Endothelial cell of umbilical vein (primary cell): Measurements from ENCODE around the gene CD83. TPM values are rescaled to one million over a fixed set of nuclear protein-coding genes. Genes with fewer than 3 reads are reported as not detected.

Source experiments
- BruUV-seq: library from RNA; stranded (reverse); fragments of 400-500 nt; replicated peaks from 2 replicates; lab custom pipeline; 2021; lab: Mats Ljungman, UMichigan
- CTCF ChIA-PET: fragments of 300-600, 350-600 bp; sonication (Branson Sonifier 250); formaldehyde crosslinking; loops from one replicate; lab custom pipeline; 2021; ENCODE audit warnings: antibody characterized with exemption, inconsistent platforms; lab: Charles Lee
- POLR2A ChIA-PET: fragments of 300-600, 350-600 bp; sonication (Branson Sonifier 250); formaldehyde crosslinking; loops from one replicate; lab custom pipeline; 2021; ENCODE audit warnings: antibody characterized with exemption, inconsistent platforms; lab: Charles Lee
- DNase-seq: peaks from one replicate; pipeline ENCODE4 v3.0.0-alpha.2; 2011; ENCODE audit warnings: low read depth, low spot score
- FAIRE-seq: peaks from 2 replicates; lab custom pipeline; 2011; peaks lifted over from hg19 to GRCh38; lab: Jason Lieb, UNC
- H2AFZ ChIP-seq: 2 replicates; pipeline ENCODE4 v1.6.0; 2012; ENCODE audit warnings: low read depth, low read length, control low read depth, inconsistent platforms
- H3K27ac ChIP-seq: 2 replicates; pipeline ENCODE4 v1.5.1; 2011; ENCODE audit warnings: low read depth, mild to moderate bottlenecking, control low read depth, low read length, moderate library complexity; ENCODE audit not compliant: insufficient read depth
- H3K27me3 ChIP-seq, 2 experiments: 2 replicates each; pipeline versions ENCODE4 v1.6.0 to v1.6.1; 2011; ENCODE audit warnings: low read length in 2 of 2, mixed read lengths in 1 of 2; ENCODE audit not compliant: control insufficient read depth in 2 of 2, insufficient read depth in 2 of 2
- H3K36me3 ChIP-seq, 2 experiments: 2 replicates in 1 of 2; 3 replicates in 1 of 2; pipeline ENCODE4 v1.5.1; 2011; ENCODE audit warnings: low read length in 2 of 2, mild to moderate bottlenecking in 1 of 2, moderate library complexity in 1 of 2; ENCODE audit not compliant: control insufficient read depth in 2 of 2, insufficient read depth in 2 of 2; ENCODE audit errors: extremely low read depth in 1 of 2
- H3K4me1 ChIP-seq: 3 replicates; pipeline ENCODE4 v1.5.1; 2011; ENCODE audit warnings: mild to moderate bottlenecking, low read length; ENCODE audit not compliant: control insufficient read depth, insufficient read depth; ENCODE audit errors: extremely low read depth
- H3K4me2 ChIP-seq: 2 replicates; pipeline ENCODE4 v1.6.1; 2011; ENCODE audit warnings: low read length, control low read depth, mixed read lengths; ENCODE audit not compliant: insufficient read depth
- H3K4me3 ChIP-seq, 3 experiments: fragments of 200-600 bp in 1 of 3; sonication (generic), shearing (Covaris generic) in 1 of 3; replicated peaks in 1 of 3; 2 replicates each; pipeline ENCODE4 v1.5.1; 2011 to 2016; ENCODE audit warnings: control low read depth in 3 of 3, low read length in 3 of 3, mild to moderate bottlenecking in 2 of 3, inconsistent platforms in 1 of 3, low read depth in 1 of 3, moderate library complexity in 1 of 3; ENCODE audit not compliant: insufficient read depth in 1 of 3
- H3K79me2 ChIP-seq: 2 replicates; pipeline ENCODE4 v1.6.0; 2012; ENCODE audit warnings: low read length, inconsistent platforms; ENCODE audit not compliant: control insufficient read depth, insufficient read depth
- H3K9ac ChIP-seq: replicated peaks from 2 replicates; pipeline ENCODE3; 2011; ENCODE audit warnings: low read length, control low read depth; ENCODE audit not compliant: insufficient read depth; ENCODE audit errors: extremely low read depth
- H3K9me1 ChIP-seq: replicated peaks from 3 replicates; pipeline ENCODE4 v1.6.0; 2011; ENCODE audit warnings: mild to moderate bottlenecking, low read length; ENCODE audit not compliant: control insufficient read depth, insufficient read depth; ENCODE audit errors: extremely low read depth
- H3K9me3 ChIP-seq: replicated peaks from 2 replicates; pipeline ENCODE4 v1.5.1; 2012; ENCODE audit warnings: low read length, inconsistent platforms; ENCODE audit not compliant: control insufficient read depth, insufficient read depth
- H4K20me1 ChIP-seq: replicated peaks from 2 replicates; pipeline ENCODE3; 2011; ENCODE audit warnings: mild to moderate bottlenecking, low read length; ENCODE audit not compliant: control insufficient read depth, insufficient read depth; ENCODE audit errors: extremely low read depth
- CTCF ChIP-seq, 2 donors: IDR thresholded peaks; 1 replicate in 1 of 2; 2 replicates in 1 of 2; pipeline ENCODE4 v1.5.1; 2011; ENCODE audit warnings: low read length in 2 of 2, mild to moderate bottlenecking in 2 of 2, moderate library complexity in 2 of 2, control low read depth in 1 of 2, inconsistent platforms in 1 of 2, low read depth in 1 of 2; ENCODE audit not compliant: insufficient read depth in 1 of 2; ENCODE audit errors: extremely low read depth in 1 of 2
- EZH2 ChIP-seq: IDR thresholded peaks from 2 replicates; pipeline ENCODE4 v1.6.1; 2012; ENCODE audit warnings: borderline replicate concordance, low read depth, mild to moderate bottlenecking, moderate library complexity, low read length, inconsistent platforms; ENCODE audit not compliant: severe bottlenecking
- FOS ChIP-seq: IDR thresholded peaks from 2 replicates; pipeline ENCODE4 v1.6.1; 2011; ENCODE audit warnings: mild to moderate bottlenecking, low read length, moderate library complexity, borderline replicate concordance; ENCODE audit not compliant: insufficient read depth
- GATA2 ChIP-seq: IDR thresholded peaks from 2 replicates; pipeline ENCODE4 v1.7.0; 2011; ENCODE audit warnings: low read depth, mild to moderate bottlenecking, moderate library complexity, mixed read lengths, low read length; ENCODE audit not compliant: insufficient read length, insufficient read depth
- JUN ChIP-seq: IDR thresholded peaks from 2 replicates; pipeline ENCODE4 v1.6.1; 2011; ENCODE audit warnings: borderline replicate concordance, low read depth; ENCODE audit not compliant: insufficient read length, insufficient read depth
- MAX ChIP-seq: IDR thresholded peaks from 2 replicates; pipeline ENCODE4 v1.6.1; 2011; ENCODE audit not compliant: insufficient read depth, insufficient read length
- MYC ChIP-seq: IDR thresholded peaks from one replicate; pipeline ENCODE4 v1.6.1; 2011; ENCODE audit warnings: mild to moderate bottlenecking, low read depth, low read length
- POLR2A ChIP-seq: IDR thresholded peaks from 2 replicates; pipeline ENCODE4 v1.6.1; 2012; ENCODE audit warnings: low read depth, mild to moderate bottlenecking, control low read depth, low read length
- POLR2AphosphoS5 ChIP-seq: IDR thresholded peaks from 2 replicates; pipeline ENCODE4 v1.6.1; 2012; ENCODE audit warnings: low read depth, mild to moderate bottlenecking, control low read depth, low read length, moderate library complexity; ENCODE audit not compliant: insufficient read depth
- dilution Hi-C: fragments of 300-500 bp; cut with MboI; formaldehyde crosslinking; loops from one replicate; pipeline ENCODE4 v1.15.0; 2019; ENCODE audit warnings: low sequenced_read_pairs; ENCODE audit not compliant: extremely low pct_ligation_motif_present
- intact Hi-C: fragments of 100-400 bp; cut with micrococcal nuclease; formaldehyde crosslinking; loops from one replicate; pipeline ENCODE4 v1.10.0; 2022
- polyA plus RNA-seq, 4 experiments: library from polyadenylated mRNA; depleted of rRNA in 3 of 4; stranded (reverse) in 3 of 4; unstranded in 1 of 4; fragments of >200 nt; gene quantifications; 2 replicates each; pipeline versions ENCODE4 v1.2.1 to v1.2.3, GENCODE V29; 2011 to 2012; ENCODE audit warnings: missing spikeins in 1 of 4
- total RNA-seq: library from RNA; stranded (reverse); gene quantifications from 2 replicates; pipeline ENCODE4 v1.2.3, GENCODE V29; 2021

The CD83 gene
- total and polyA plus RNA-seq, 2 donors (not counting 3 experiments of a cell fraction or from before 2014, with no cell fraction given) = 0.40 to 0.46 TPM

DNA sequence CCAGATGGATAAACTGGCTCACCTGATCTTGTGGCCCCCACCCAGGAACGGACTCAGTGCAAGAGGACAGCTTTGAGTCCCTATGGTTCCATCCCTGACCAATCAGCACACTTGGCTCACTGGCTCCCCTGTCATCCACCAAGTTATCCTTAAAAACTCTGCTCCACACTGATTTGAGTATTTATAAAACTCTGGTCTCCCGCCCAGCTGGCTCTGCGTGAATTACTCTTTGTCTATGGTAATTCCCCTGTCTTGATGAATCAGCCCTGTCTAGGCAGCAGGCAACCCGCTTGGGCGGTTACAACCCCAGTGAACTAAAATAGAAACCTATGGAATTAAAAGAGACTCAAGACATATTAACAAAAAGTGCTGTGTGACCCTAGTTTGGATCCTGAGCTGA, 38.1 kb upstream of the CD83 start:
- no peaks in the 10 kb centered on the region for H3K79me2 ChIP-seq
- no peak for DNase-seq
- H4K20me1 ChIP-seq = no peaks in the 10 kb centered on the region
- no peak overlapping the region for H3K27ac ChIP-seq
- dilution Hi-C loops = no loop called here
- H2AFZ ChIP-seq = no peak overlapping the region
- BruUV-seq = no TSS peak
- no peaks in the 10 kb centered on the region for H3K9me3 ChIP-seq
- ChIA-PET POLR2A (no interaction called here), CTCF (interaction anchor here (1.1 to 1.9 kb wide), 4 partner anchors 13 to 284 kb away, joined by 4 to 8 read pairs (median 4); no protein-coding TSS in a partner anchor)
- intact Hi-C loops = no loop called here
- H3K9me1 ChIP-seq = no peaks in the 10 kb centered on the region
- TF ChIP-seq GATA2 = no peak
- TF ChIP-seq FOS = no peak
- TF ChIP-seq MYC = no peak
- TF ChIP-seq JUN = no peak
- FAIRE-seq = no peak
- H3K9ac ChIP-seq = no peak overlapping the region
- peaks cover 2% of the 10 kb centered on the region for H3K4me1 ChIP-seq
- no peaks in the 10 kb centered on the region for H3K27me3 ChIP-seq
- no peak overlapping the region for H3K4me2 ChIP-seq
- H3K36me3 ChIP-seq = no peaks in the 10 kb centered on the region
- no peak overlapping the region for H3K4me3 ChIP-seq

GRCh38 chr6:14079971-14080370, 37.6 kb upstream of the CD83 start:
- dilution Hi-C loops (no loop called here), intact Hi-C loops (no loop called here)
- Histone ChIP-seq H3K9me1 (no peaks in the 10 kb centered on the region), H3K4me2 (no peak overlapping the region), H4K20me1 (no peaks in the 10 kb centered on the region), H3K9ac (no peak overlapping the region), H3K9me3 (no peaks in the 10 kb centered on the region), H3K36me3 (no peaks in the 10 kb centered on the region), H3K4me1 (peaks cover under 1% of the 10 kb centered on the region), H3K79me2 (no peaks in the 10 kb centered on the region), H3K27ac (no peak overlapping the region), H3K27me3 (no peaks in the 10 kb centered on the region), H2AFZ (no peak overlapping the region), H3K4me3 (no peak overlapping the region)
- ChIA-PET CTCF (interaction anchor here (1.4 to 1.9 kb wide), 4 partner anchors 13 to 285 kb away, joined by 4 to 8 read pairs (median 5); no protein-coding TSS in a partner anchor), POLR2A (no interaction called here)
- DNase-seq (no peak), FAIRE-seq (no peak)
- BruUV-seq = no TSS peak
- TF ChIP-seq JUN = no peak
- TF ChIP-seq GATA2 = no peak
- TF ChIP-seq MAX = no peak
- no peak for TF ChIP-seq CTCF (IDR thresholded peaks at IDR 0.05; ENCODE audit: extremely low read depth in 1 of 2, insufficient read depth in 1 of 2, low read depth in 1 of 2, low read length in 2 of 2)
- no peak for TF ChIP-seq MYC
- TF ChIP-seq POLR2A = no peak
- TF ChIP-seq FOS = no peak
- TF ChIP-seq POLR2AphosphoS5 = no peak
- no peak for TF ChIP-seq EZH2
